Embryonic facial prominence (tissue), 1 donor: Measurements from ENCODE around the gene NKAIN2.
"Not testable (repeated sequence)": the region's sequence is repeated elsewhere in the genome, so short reads cannot be mapped to it uniquely, and the experiment has no call there.

Experiments used
- DNase-seq: peaks from one replicate; pipeline ENCODE4 v3.0.0-alpha.2; 2016; ENCODE audit errors: extremely low spot score

The NKAIN2 gene

DNA sequence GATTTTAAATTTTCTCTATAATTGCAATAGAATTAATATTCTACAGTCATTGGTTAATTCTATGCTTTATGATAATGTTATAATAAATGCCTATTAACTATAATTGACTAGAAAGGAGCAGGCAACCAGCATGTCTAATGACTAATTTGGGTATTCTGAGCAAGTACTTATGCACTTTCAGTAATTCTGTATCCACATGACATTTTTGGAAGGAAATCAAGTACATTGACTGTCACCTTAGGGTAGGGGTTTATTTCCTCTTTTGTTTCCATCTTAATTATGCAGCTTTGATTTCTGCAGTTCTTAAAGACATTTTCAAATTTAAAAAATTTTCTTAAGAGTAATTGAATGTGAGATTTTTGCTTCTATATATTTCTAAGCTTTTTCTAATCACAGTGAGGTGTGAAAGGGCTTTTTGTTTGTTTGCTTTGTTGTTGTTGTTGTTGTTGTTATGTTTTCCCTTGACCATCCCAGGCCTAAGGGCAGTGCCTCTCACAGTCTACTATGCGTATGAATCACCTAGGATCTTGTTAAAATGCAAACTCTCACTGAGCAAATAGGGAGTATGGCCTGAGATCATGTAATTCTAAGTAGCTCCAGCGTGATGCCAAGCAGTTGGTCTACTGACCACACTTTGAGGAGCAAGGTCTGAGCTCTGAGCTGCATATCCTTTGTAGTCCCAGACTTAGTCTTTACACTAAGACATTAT, 691.4 kb downstream of the NKAIN2 start:
- no peak for DNase-seq

DNA sequence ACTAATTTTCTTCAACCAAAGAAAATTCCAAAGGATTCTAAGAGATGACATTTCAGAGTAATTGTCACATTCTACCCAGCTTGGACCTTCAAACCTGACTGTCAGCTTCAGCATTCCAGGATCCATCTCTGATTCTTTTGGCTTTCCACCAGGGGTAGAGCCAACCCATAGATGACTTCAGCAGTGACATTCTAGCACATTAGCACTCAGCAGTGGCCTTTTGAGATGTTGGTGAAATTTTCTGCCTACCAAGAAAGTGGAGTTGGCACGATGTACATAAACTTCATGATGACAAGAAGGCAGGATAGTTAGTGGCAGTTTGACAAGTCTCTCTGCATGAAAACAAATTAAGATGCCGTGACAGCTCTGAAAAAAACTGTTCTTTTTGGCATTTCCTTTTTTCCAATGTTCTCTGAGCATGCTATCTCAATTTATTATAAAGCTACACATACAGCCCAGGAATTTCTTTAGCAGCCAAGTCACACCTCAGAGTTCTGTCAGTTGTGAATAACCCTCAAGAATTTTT, 692.1 kb downstream of the NKAIN2 start:
- no peak for DNase-seq

DNA sequence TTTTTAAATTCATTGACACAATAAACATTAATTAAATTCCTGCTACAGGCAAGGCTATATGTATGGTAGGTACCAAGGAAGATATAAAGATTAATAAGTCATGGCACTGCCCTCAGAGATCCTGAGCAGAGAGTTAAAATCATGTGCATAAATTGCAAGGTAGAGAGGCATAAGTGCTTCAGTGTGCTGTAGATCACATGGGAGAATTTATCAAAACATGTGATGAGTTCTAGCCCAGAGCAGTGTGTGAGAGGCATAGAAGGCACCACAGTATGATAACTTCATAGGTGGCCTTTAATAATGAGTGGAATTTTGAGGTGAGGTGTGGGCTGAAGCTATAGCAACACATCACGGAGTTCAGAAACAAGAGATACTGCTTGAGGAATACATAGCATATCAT, 692.7 kb downstream of the NKAIN2 start:
- no peak for DNase-seq

DNA sequence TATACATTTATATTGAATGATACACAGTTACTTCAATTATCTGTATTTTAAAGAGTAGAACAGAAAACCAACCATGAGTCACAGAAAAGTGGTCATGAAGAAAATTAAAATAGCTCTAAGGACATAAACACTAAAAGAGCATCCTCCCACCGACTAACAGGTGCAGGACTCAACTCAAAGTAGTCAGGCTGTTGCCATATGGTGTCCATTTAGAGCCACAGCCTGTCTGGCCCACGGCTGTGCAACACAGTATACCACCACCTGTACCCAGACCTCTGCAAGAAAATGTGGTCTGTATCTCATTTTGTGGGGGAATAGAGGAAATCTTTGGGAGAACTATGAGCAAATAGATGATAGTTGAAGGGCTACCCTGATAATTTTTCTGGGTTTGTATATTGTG, 708.8 kb downstream of the NKAIN2 start:
- DNase-seq = no peak

DNA sequence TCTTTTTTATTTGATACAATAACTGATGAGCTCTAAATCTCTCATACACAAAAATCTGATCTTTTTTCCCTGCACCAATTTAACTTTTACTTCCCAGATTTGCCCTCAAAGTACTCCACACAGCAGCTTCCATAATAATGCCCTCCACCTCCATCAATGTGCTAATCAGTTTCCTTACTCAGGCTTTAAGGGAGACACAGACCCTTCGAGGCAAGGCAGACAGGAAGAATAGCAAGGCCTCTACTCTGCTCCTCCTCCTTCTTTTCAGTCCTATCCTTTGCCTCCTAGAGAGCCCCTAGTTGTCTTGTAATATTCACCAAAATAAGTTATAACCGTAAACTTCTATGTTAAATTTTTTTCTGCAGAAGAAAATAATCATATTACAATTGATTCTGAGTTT, 713.7 kb downstream of the NKAIN2 start:
- no peak for DNase-seq

DNA sequence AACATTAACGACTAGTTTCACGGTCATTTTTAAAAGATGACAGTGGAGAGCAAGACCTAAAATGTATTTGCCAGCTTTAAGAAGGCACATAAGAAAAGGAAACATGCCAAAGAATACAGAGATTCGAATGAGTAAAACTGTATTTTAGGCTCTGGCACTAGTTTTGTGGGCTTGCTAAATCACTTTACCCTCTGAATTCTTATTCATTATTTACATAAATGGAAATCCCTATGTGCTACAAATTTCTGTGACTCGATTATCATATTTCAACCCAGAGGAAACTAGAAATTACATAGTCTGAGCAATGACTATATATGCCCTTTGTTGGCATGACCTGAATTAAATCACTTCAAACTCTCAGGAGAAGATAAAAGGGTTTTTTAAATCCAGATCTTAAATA, 716.8 kb downstream of the NKAIN2 start:
- no peak for DNase-seq

DNA sequence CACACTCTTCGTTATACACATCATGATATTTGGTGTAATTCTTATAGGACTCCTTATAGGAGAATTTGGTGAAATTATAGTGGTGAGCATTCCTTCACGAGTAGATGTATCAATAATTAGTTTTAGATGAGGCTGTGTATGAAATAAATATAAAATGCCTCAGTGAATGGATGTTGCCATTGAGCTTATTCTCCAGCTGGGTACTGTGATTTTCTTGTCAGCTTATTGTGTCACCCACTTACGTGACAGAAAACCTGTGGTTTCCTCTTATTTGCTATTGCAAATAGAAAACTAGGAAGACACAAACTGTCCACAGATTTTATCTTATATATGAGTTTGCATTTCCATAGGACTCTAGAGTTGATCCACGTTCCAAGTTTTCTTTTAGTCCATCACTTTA, 718.7 kb downstream of the NKAIN2 start:
- no peak for DNase-seq

DNA sequence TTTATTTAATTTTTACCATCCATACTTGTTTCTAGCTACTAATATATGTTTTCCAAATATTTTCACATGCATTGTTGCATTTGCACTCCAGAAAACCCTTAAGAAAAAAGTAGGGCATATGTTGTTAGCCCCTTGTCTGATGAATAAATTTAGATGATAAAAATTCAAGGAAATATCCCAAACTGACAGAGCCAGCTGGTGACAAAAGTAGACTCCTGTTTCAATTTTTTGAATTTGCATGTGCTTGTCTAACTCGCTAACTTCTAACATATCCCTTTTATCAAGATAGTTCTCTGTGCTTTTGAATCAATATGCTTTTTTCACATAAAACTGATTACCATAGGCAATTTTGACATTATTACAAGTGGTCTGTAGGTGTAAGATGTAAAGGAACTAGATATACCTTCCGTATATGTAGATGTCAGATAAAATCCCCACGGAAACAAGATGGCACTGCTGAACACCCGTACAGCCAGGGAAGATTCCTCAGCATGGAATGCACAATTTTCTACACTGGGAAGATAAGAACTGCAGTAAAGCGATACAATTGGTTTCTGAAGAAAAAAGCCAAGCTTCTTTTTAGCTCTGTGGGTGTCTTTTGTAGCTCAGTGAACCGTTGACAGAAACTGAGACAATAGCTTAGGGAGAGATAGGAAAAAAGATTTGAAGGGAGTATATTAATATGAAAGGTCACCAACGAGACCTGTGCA, 721.0 kb downstream of the NKAIN2 start:
- no peak for DNase-seq

DNA sequence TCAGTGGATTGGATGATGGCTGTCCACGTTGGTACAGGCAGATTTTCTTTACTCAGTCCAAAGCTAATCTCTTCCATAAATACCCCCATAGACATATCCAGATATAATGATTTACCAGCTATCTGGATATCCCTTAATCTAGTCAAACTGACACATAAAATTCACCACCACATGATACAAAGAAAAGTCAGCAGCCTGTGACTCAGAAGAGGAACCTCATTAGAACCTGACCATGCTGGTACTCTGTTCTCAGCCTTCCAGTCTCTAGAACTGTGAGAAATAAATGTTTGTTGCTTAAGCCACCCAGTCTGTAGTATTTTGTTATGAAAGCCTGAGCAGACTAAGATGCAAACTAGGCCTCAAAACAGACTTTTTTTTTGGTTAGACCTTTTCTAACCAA, 727.3 kb downstream of the NKAIN2 start:
- no peak for DNase-seq

DNA sequence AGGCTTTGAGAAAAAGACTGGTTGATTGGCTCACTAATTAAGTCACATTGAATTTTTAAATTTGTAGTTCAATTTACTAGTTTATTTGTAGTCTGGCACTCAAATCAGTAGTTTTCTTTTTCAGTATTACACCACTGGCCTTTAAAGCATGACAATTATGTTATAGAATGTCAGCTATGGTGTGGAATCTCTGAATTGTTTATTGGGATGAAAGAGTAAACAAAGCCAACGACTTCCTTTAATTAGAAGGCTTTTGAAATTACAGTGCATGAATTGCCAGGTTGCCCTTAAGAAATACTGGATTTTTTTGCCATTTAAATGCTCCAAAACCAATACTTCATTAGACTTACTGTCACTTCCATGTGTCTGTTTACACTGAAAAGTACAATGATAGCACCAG, 731.6 kb downstream of the NKAIN2 start:
- DNase-seq = no peak

DNA sequence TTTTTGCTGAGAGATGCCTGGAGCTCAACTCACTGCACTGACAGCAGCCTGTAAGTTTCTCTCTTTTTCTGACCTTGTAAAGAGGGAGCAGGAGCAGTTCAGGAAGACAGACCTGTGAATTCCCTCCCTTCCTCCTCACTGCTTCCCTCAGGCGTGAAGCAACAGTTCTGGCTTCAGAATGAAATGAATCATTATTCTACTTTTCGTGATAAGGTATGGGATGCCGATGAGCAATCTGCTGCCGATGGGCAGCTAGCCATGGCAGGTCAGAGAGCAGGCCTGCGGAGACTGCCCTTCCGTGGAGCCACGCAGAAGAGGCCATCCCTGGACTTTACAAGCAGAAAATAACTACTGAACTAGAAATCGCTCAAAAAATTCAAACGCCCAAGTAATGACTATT, 732.1 kb downstream of the NKAIN2 start:
- no peak for DNase-seq

DNA sequence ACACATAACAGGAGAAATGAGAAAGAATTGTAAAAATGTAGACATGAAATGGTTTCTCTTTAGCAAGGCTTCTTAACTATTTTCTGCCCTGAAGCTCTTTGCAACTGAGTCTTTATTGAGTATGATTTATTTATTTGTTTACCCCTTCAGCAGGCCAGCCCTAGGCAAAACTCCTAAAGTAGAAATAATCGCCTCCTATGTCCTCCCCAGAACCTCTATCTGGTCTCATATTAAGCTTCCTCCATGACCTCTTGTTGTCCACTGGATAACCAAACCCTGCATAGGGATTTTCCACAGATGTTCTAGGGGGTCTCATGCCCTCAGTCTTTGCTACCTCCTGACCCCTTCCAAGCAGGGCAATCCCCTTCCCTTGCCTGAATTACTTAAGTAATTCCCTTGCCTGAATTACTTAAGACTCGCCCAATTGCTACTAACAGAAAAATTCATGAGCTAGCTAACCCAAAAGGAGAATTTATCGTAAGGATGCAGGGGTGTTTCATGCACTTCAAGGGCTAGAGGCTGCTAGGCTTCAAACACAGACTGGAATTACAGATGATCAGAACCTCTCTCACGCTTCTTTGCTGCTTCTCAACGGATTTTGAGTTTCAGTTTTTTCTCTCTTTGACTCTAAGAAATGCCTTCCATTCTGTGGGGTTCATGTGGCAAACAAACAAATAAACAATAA, 732.6 kb downstream of the NKAIN2 start:
- no peak for DNase-seq

DNA sequence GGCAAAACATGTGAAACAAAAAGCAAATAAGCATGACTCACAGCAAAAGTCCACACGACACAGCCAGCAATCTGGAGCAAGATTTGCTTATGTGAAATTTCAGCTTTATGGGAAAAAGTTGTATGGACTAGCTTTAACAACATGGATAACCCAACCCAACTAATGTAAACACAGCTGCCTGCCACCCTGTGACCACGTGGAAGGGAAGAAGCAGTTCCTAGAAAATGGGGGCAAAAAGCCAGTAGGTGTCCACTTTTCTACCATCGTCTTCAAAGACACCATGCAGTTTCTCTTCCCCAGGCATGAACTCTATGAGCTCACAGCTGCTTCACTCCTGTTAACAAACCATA, 733.2 kb downstream of the NKAIN2 start:
- no peak for DNase-seq

DNA sequence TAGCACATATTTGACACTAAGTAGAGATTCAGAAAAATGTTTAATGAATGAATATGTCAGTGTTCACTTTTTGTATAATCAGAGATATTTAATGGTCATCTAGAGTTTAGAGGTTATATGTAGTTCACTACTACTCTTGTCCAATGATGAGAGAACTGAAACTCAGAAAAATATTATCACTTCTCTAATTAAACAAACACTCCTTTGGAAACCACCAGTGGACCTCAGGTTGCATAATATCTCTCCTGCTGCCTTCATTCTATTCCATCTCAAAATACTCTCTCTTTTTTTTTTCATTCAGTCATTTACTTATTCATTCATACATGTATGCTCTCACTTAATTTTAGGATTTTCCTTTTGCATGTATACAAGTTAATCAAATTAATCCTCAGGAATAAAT, 735.4 kb downstream of the NKAIN2 start:
- DNase-seq = no peak

DNA sequence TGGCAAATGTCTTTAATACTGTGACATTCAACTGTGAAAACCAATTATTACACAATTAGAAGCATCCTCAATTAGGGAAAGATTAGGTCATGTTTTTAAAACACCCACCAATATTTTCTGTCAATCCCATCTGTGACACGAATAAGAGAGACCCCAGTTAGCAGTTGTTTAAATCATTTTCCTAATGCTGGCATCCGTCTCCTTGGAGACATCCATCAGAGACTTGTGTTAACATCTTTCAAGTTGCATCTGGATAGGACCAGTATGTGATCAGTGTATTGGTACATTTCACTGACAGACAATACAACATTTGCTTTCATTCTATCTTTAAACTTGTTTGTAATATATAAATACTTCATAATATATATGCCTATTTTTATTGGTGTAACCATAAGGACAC, 737.9 kb downstream of the NKAIN2 start:
- no peak for DNase-seq

DNA sequence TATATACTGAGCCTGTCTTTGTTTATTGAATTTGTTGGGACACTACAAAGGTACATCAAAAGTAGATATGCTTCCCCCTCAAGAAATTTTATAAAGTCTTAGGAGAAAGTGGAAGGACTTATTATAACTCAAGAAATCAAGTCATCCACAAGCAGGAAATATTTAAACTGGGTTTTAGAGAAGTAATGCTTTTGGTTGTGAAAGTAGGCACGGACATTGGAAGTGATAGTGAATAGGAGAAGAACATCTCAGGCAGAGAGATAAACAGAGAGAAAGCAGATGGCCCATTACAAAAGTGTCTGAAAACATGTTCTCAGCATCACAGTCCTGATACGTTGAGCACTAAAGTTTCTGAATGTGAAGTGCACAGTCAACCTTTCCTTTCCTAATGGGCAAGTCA, 742.9 kb downstream of the NKAIN2 start:
- DNase-seq = no peak

DNA sequence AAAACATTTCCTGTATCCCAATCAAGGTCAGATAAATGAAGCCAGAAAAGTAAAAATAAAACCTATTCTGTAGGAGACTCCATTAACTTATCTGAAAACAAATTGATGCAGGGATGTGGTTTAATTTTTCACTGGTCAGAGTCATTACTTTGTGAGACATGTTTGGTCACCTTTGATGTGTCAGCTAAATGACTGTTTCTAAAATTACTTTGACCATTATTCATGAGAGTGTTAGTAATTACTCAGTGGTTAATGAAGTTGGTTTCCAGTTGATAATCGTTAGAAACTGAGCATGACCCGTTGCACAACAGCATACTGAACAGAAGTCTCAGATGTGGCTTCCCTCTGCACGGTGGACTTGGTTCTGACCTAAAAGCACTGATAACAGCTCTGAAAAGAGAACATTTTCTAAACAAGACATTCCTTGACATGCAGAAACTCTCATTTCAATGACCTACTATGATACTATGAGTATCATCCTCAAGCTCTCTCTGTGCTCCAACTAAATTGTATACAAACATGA, 748.1 kb downstream of the NKAIN2 start:
- no peak for DNase-seq

DNA sequence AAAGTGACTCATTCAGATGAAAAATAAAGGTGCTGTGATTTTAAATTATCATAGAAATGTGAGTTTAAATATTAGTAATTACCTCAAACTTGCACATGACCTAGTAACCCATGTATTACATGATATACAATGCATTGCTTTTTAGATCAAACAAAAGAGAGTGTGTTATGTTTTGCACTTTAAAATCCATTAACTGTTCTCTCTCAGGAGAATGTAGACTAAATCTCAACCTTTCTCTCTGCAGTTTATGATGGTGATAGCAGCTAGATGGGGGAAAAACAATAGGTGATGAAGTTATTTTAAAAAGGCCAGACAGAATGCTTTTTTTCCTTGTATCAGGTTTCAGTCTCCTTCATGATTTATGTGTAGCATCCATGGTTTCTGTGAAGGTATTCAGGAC, 754.2 kb downstream of the NKAIN2 start:
- DNase-seq = no peak

DNA sequence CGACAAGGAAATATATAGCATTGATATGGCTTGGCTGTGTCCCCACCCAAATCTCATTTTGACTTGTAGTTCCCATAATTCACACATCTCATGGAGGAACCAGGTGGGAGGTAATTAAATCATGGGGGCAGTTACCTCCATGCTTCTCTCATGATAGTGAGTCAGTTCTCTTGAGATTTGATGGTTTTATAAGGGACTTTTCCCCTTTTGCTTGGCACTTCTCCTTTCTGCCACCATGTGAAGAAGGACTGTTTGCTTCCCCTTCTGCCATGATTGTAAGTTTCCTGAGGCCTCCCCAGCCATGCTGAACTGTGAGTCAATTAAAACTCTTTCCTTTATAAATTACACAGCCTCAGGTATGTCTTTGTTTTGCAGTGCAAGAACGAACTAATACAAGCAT, 756.4 kb downstream of the NKAIN2 start:
- DNase-seq = not testable (repeated sequence)

DNA sequence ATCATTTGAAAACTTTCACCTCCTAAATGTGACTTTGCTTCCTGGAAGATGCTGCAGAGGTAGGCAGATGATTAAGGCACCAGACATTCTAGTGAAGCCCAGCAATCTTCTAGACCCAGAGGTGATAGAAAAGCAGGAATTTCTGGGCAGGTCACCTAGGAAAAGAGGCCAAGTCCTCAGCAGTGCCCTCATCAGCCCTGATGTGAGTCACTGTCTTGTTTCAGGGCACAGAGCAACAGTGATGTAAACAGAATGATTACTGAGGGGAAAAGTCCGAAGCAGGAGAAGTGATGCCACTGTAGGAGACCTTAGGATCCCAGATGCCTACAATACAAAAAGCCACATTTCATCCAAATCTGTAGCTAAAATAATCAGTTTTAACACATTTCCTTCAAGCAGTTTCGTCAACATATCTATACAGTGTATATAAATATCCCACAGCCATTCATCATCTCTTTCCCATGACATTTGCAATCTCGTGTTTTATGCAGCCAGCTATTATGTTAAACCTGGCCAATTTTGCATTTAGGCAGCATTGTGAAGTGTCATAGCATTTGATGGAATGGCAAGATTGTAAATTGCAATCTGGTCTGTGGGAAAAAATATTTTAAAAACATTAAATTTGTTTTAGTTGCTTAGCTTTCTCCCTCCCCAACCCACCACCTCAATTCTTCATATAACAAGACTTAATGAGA, 757.4 kb downstream of the NKAIN2 start:
- no peak for DNase-seq

DNA sequence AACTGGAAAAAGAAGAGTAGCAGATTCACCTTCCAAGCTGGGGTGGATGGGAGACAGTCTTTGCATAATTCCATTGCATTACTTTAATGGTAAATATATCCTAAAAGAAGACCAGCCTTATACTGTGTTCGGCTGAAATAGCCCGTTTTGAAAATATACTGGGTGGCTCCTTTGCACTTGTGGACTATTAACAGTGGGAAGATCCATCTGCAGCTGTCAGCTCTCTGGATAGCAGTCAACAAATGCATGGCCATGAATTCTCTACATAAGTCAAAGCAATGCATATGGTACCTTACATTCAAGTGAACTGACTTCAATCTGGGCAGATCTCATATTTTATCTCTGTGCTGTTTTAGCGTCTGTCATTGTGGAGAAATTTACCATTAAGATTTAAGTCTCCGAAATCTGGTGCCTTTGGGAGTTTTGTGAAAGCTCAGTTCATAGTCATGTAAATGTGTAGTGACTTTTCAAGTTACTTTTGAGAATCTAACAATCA, 758.0 kb downstream of the NKAIN2 start:
- DNase-seq = no peak

DNA sequence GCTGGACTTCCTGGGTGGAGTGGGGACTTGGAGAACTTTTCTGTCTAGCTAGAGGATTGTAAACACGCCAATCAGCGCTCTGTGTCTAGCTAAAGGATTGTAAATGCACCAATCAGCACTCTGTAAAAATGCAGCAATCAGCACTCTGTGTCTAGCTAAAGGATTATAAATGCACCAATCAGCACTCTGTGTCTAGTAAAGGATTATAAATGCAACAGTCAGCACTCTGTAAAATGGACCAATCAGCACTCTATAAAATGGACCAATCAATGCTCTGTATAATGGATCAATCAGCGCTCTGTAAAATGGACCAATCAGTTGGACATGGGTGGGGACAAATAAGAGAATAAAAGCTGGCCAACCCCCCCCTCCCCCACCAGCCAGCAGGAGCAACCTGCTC, 760.5 kb downstream of the NKAIN2 start:
- DNase-seq = not testable (repeated sequence)
